ENCODE measurements around the gene BTBD17.

BTBD17 gene

GRCh38 chr17:74314877-74315276, 46.8 kb downstream of the BTBD17 start:
- no peak for TF ChIP-seq CTCF (IDR thresholded peaks at IDR 0.05; ENCODE audit: low read depth, low read length, missing control alignments)
- in situ Hi-C loops (cut with HindIII; ENCODE audit: low sequenced_read_pairs): no loop called here
- no peak for DNase-seq (ENCODE audit: low read depth)
- H3K4me3 ChIP-seq (ENCODE audit: low read depth, low read length): no peak overlapping the region

- DNase-seq (ENCODE audit: low read depth): no peak
- in situ Hi-C loops (cut with HindIII; ENCODE audit: low sequenced_read_pairs): no loop called here
- no peak for TF ChIP-seq CTCF (IDR thresholded peaks at IDR 0.05; ENCODE audit: low read depth, low read length, missing control alignments)
- no peak overlapping the region for H3K4me3 ChIP-seq (ENCODE audit: low read depth, low read length)
These were observed 51.8 kb downstream of the BTBD17 start for GRCh38 chr17:74309902-74310301.

- TF ChIP-seq CTCF (IDR thresholded peaks at IDR 0.05; ENCODE audit: low read depth, low read length, missing control alignments): no peak
- no peak for DNase-seq (ENCODE audit: low read depth)
- no peak overlapping the region for H3K4me3 ChIP-seq (ENCODE audit: low read depth, low read length)
- in situ Hi-C loops (cut with HindIII; ENCODE audit: low sequenced_read_pairs): no loop called here
These were observed 53.5 kb downstream of the BTBD17 start for GRCh38 chr17:74307984-74308773.
